Right lobe of liver (tissue), 6 donors: ENCODE results near the gene DIS3. TPM values are rescaled to one million over a fixed set of nuclear protein-coding genes. Genes with fewer than 3 reads are reported as not detected.

Source experiments
- ATAC-seq, 4 donors: fragments of 200-7000 bp; cut with Tn5 transposase; one replicate each; pipeline ENCODE4 v1.9.1; 2020; ENCODE audit warnings: mild to moderate bottlenecking in 4 of 4, moderate library complexity in 4 of 4
- DNase-seq, 3 donors: peaks; one replicate each; pipeline ENCODE4 v3.0.0-alpha.2; 2020
- H3K27ac ChIP-seq, 3 donors: fragments of 200-600 bp; one replicate each; pipeline ENCODE4 v1.8.0; 2022
- H3K27me3 ChIP-seq, 2 donors: fragments of 200-600 bp; one replicate each; pipeline ENCODE4 v1.8.0; 2022
- H3K36me3 ChIP-seq, 4 donors: fragments of 200-600 bp; sonication (generic) in 1 of 4; one replicate each; pipeline versions ENCODE4 v1.5.1 to v1.8.0; 2017 to 2022; ENCODE audit warnings: control low read depth in 1 of 4
- H3K4me1 ChIP-seq, 4 donors: fragments of 200-600 bp; sonication (generic) in 1 of 4; one replicate each; pipeline versions ENCODE4 v1.5.1 to v1.8.0; 2017 to 2022; ENCODE audit warnings: control low read depth in 1 of 4
- H3K4me3 ChIP-seq, 3 donors: fragments of 200-600 bp; one replicate each; pipeline ENCODE4 v1.8.0; 2022
- H3K9me3 ChIP-seq, 4 donors: fragments of 200-600 bp; sonication (generic) in 1 of 4; one replicate each; pipeline versions ENCODE4 v1.5.1 to v1.8.0; 2017 to 2022; ENCODE audit warnings: control low read depth in 1 of 4
- POLR2A ChIP-seq: fragments of 450-650 bp; IDR thresholded peaks from one replicate; pipeline ENCODE4 v1.6.1; 2017; ENCODE audit warnings: antibody characterized with exemption, mild to moderate bottlenecking
- WGBS: methylation state at CpG from one replicate; pipeline ENCODE4 v1.1.6; 2018; ENCODE audit warnings: low coverage, low lambda C conversion rate; ENCODE audit not compliant: insufficient coverage; ENCODE audit errors: missing lambda C conversion rate; 5-methylcytosine and 5-hydroxymethylcytosine counted together
- intact Hi-C, 2 donors: fragments of 100-400 bp; cut with DNase I; formaldehyde crosslinking; loops; one replicate each; pipeline versions ENCODE4 v1.11.2 to v1.14.1; 2022
- total RNA-seq, 6 experiments: library from RNA; depleted of rRNA in 2 of 6; stranded (reverse); fragments of >200 nt in 2 of 6; fragmentation: NEBNext Ultra II Directional in 3 of 6; extraction: Animal tissue kit (Norgen Biotek cat#: 25700) in 3 of 6; gene quantifications; one replicate each; pipeline versions ENCODE4 v1.1.0 to v1.2.4, GENCODE V29; 2016 to 2023
- TF ChIP-seq, protein P1 (sequence below), 4 donors: fragments of 200-600 bp in 3 of 4; fragments of 450-650 bp in 1 of 4; IDR thresholded peaks; one replicate each; pipeline versions ENCODE4 v1.5.1 to v1.8.0; 2016 to 2022; ENCODE audit warnings: antibody characterized with exemption in 4 of 4, mild to moderate bottlenecking in 2 of 4
- donor health status: DM: no; HTN: yes; CAD: no.
- donor health status: DM: no; HTN: no; CAD: no.
- donor health status: DM: no; HTN: no; CAD: no.
- donor health status: DM: no; HTN: yes; CAD: no.
- donor health status: DM: no; HTN: yes; CAD: no.

The DIS3 gene
- total RNA-seq, 6 experiments from 2014 or later: 11.3 to 14.6 (median 14.1) TPM

- ATAC-seq (no peak), DNase-seq (no peak)
- TF ChIP-seq, protein P1, sequence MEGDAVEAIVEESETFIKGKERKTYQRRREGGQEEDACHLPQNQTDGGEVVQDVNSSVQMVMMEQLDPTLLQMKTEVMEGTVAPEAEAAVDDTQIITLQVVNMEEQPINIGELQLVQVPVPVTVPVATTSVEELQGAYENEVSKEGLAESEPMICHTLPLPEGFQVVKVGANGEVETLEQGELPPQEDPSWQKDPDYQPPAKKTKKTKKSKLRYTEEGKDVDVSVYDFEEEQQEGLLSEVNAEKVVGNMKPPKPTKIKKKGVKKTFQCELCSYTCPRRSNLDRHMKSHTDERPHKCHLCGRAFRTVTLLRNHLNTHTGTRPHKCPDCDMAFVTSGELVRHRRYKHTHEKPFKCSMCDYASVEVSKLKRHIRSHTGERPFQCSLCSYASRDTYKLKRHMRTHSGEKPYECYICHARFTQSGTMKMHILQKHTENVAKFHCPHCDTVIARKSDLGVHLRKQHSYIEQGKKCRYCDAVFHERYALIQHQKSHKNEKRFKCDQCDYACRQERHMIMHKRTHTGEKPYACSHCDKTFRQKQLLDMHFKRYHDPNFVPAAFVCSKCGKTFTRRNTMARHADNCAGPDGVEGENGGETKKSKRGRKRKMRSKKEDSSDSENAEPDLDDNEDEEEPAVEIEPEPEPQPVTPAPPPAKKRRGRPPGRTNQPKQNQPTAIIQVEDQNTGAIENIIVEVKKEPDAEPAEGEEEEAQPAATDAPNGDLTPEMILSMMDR (IDR thresholded peaks at IDR 0.05): no peak
- TF ChIP-seq POLR2A: no peak
- H3K27ac ChIP-seq: peak overlapping the region in 1 of 3 donors; percentile 45
- H3K9me3 ChIP-seq: no peaks in the 10 kb centered on the region
- no peaks in the 10 kb centered on the region for H3K27me3 ChIP-seq
- intact Hi-C loops: no loop called here
- peaks cover 0 to 24% (median 7%) of the 10 kb centered on the region in 4 donors for H3K4me1 ChIP-seq
- 0% methylated on average over 7 of the region's 7 CpGs for WGBS
- peak overlapping the region; percentile 87 to 97 (median 92) for H3K4me3 ChIP-seq
- peaks cover 0 to 6% (median 2%) of the 10 kb centered on the region in 4 donors for H3K36me3 ChIP-seq
These were observed 1.0 kb upstream of the DIS3 start for GRCh38 chr13:72782717-72783116.

GRCh38 chr13:72774019-72774418 lies 7.7 kb downstream of the DIS3 start:
- H3K36me3 ChIP-seq: peaks cover 16 to 90% (median 52%) of the 10 kb centered on the region in 4 donors
- no peak for ATAC-seq
- WGBS: 71% methylated on average over 2 of the region's 2 CpGs
- no peak overlapping the region for H3K27ac ChIP-seq
- intact Hi-C loops: no loop called here
- TF ChIP-seq, protein P1 (IDR thresholded peaks at IDR 0.05): no peak
- no peak for TF ChIP-seq POLR2A
- H3K27me3 ChIP-seq: no peaks in the 10 kb centered on the region
- no peak for DNase-seq
- H3K4me3 ChIP-seq: no peak overlapping the region
- no peaks in the 10 kb centered on the region for H3K9me3 ChIP-seq
- H3K4me1 ChIP-seq: peaks cover 0 to 4% (median 0%) of the 10 kb centered on the region in 4 donors

DNA sequence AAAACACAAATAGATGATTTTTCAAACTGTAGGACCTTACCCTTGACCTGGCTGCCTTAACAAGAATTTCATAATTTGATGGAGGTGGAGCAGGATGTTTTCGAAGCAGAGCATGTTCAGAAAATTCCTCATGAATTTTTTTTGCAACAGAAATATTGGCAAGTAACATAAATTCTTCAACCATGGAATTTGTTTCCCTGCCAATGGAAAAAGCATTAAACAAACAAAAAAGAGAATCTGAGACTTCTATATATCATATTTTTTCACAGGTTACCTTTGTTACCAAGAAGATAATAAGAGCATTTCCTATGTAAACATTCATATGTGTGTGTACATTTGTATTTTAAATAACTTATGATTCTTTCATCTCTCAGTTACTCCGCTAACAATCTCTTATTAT lies 18.3 kb downstream of the DIS3 start:
- no peak for ATAC-seq
- Histone ChIP-seq H3K9me3 (no peaks in the 10 kb centered on the region), H3K27ac (no peak overlapping the region), H3K27me3 (no peaks in the 10 kb centered on the region), H3K36me3 (peaks cover 7 to 100% (median 59%) of the 10 kb centered on the region in 4 donors), H3K4me1 (no peaks in the 10 kb centered on the region), H3K4me3 (no peak overlapping the region)
- no peak for DNase-seq
- 86% methylated on average over 2 of the region's 2 CpGs for WGBS
- TF ChIP-seq POLR2A: no peak
- TF ChIP-seq, protein P1 (IDR thresholded peaks at IDR 0.05): no peak
- intact Hi-C loops: no loop called here

GRCh38 chr13:72760189-72760588 lies 21.5 kb downstream of the DIS3 start:
- intact Hi-C loops: no loop called here
- ATAC-seq (no peak), DNase-seq (no peak)
- Histone ChIP-seq H3K36me3 (peaks cover 7 to 91% (median 51%) of the 10 kb centered on the region in 4 donors), H3K4me3 (no peak overlapping the region), H3K27ac (no peak overlapping the region), H3K27me3 (no peaks in the 10 kb centered on the region), H3K4me1 (no peaks in the 10 kb centered on the region), H3K9me3 (no peaks in the 10 kb centered on the region)
- 91% methylated on average over 3 of the region's 3 CpGs for WGBS
- TF ChIP-seq, protein P1 (IDR thresholded peaks at IDR 0.05): no peak
- no peak for TF ChIP-seq POLR2A
